A549 (cell line): Measurements from ENCODE around the gene CALML3.

ENCODE experiments used
- CBX2 ChIP-seq: fragments of 200-600 bp; sonication (generic); IDR thresholded peaks from 2 replicates; pipeline ENCODE4 v1.6.1; 2016; ENCODE audit warnings: low read depth, mild to moderate bottlenecking, borderline replicate concordance
- PHF8 ChIP-seq: fragments of 200-600 bp; sonication (generic); IDR thresholded peaks from 2 replicates; pipeline ENCODE4 v1.6.1; 2016; ENCODE audit warnings: low read depth, mild to moderate bottlenecking, antibody characterized with exemption, moderate library complexity, borderline replicate concordance

- no peak for TF ChIP-seq CBX2
- no peak for TF ChIP-seq PHF8
Observed at GRCh38 chr10:5481121-5481520, 43.6 kb upstream of the CALML3 start.
